ENCODE results near the gene RNF223.
A peak's percentile ranks its signal among the peaks of the same experiment; 100 is the strongest.
"Not testable (repeated sequence)": the region's sequence is repeated elsewhere in the genome, so short reads cannot be mapped to it uniquely, and the experiment has no call there.

The RNF223 gene

GRCh38 chr1:1115136-1115785 lies 41.2 kb upstream of the RNF223 start:
- Mint-ChIP-seq H3K4me1 (peaks cover 9% of the 10 kb centered on the region), H3K9me3 (peaks cover 4% of the 10 kb centered on the region), H3K27ac (peak overlapping the region; percentile 85), H3K4me3 (peak overlapping the region; percentile 78), H3K36me3 (peaks cover 8% of the 10 kb centered on the region)
- no peak for DNase-seq (ENCODE audit: low spot score in 2 of 2)
- no peak for ATAC-seq

GRCh38 chr1:1114431-1114830 lies 40.3 kb upstream of the RNF223 start:
- DNase-seq (ENCODE audit: low spot score in 2 of 2) (no peak), ATAC-seq (no peak)
- Mint-ChIP-seq H3K4me1 (peaks cover 9% of the 10 kb centered on the region), H3K36me3 (peaks cover 8% of the 10 kb centered on the region), H3K27ac (peak overlapping the region; percentile 17), H3K9me3 (peaks cover 4% of the 10 kb centered on the region), H3K4me3 (peak overlapping the region; percentile 78)

DNA sequence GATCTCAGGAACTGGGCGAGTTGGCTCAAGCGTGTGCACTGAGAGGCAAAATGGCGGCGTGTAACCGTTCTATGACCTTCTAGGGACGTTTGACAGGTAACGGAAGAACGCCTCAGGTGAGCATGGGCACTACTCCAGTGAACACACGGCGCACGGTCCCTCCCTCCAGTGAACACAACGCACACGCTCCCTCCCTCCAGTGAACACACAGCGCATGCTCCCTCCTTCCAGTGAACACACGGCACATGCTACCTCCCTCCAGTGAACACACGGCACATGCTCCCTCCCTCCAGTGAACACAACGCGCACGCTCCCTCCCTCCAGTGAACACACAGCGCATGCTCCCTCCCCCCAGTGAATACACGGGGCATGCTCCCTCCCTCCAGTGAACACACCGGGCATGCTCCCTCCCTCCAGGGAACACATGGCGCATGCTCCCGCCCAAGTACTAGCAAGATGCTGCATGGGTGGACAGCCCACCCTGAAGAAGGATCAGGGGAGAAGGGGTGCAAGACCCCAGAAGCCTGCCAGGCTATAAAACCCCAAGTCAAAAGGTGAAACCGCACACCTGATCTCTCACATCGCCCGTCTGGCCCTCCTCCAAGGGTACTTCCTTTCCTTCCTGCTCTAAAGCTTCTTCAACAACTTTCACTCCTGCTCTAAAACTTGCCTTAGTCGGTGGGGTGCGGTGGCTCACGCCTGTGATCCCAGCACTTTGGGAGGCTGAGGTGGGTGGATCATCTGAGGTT lies 38.3 kb upstream of the RNF223 start:
- Mint-ChIP-seq H3K4me3 (no peak overlapping the region), H3K27ac (no peak overlapping the region), H3K9me3 (peaks cover 4% of the 10 kb centered on the region), H3K36me3 (peaks cover 8% of the 10 kb centered on the region), H3K4me1 (peaks cover 14% of the 10 kb centered on the region)
- no peak for DNase-seq (ENCODE audit: low spot score in 2 of 2)
- ATAC-seq = no peak

DNA sequence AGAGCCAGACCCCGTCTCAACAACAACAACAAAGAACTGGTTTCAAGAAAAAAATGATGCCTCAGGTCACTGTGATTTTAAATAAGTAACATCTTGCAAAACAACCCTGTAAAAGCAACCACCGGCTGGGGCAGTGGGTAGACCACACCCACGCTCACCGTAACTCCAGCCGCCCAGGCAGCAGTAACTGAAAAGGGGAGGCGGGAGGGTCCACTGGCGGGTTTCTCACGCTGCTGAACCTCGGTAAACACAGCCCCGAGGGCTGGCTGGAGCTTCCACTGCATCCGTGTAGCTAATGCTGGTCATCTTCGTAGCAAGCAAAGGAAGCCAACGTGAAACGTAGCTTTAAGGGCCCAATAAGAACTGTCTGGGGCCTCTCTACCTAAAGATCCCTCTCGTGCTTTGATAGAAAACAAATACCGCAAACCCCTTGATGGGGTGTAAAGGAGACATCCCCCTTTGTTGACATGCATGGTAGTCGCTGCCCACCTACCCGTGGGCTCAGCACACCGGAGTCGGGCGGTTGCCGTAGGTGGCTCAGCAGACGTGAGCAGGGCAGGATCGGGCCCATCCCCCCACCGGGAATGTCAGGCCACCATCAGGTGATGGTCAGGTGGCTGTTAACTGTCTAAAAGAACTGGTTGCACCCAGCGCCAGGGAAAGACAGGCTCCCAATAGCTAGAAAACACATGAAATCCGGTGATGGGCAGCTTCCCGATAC lies 37.6 kb upstream of the RNF223 start:
- no peak overlapping the region for H3K4me3 Mint-ChIP-seq
- DNase-seq (ENCODE audit: low spot score in 2 of 2) = no peak
- no peak overlapping the region for H3K27ac Mint-ChIP-seq
- H3K4me1 Mint-ChIP-seq = peaks cover 14% of the 10 kb centered on the region
- H3K36me3 Mint-ChIP-seq = peaks cover 8% of the 10 kb centered on the region
- peaks cover 4% of the 10 kb centered on the region for H3K9me3 Mint-ChIP-seq
- no peak for ATAC-seq

- Mint-ChIP-seq H3K27ac (no peak overlapping the region), H3K9me3 (peaks cover 4% of the 10 kb centered on the region), H3K36me3 (peaks cover 8% of the 10 kb centered on the region), H3K4me1 (peaks cover 14% of the 10 kb centered on the region), H3K4me3 (no peak overlapping the region)
- DNase-seq (ENCODE audit: low spot score in 2 of 2) (no peak), ATAC-seq (no peak)
These were observed 36.5 kb upstream of the RNF223 start for GRCh38 chr1:1110561-1110971.

- peaks cover 8% of the 10 kb centered on the region for H3K36me3 Mint-ChIP-seq
- H3K27ac Mint-ChIP-seq = no peak overlapping the region
- ATAC-seq (no peak), DNase-seq (ENCODE audit: low spot score in 2 of 2) (no peak)
- no peak overlapping the region for H3K4me3 Mint-ChIP-seq
- H3K4me1 Mint-ChIP-seq = peaks cover 13% of the 10 kb centered on the region
- H3K9me3 Mint-ChIP-seq = peaks cover 4% of the 10 kb centered on the region
These were observed 35.6 kb upstream of the RNF223 start for GRCh38 chr1:1109743-1110142.

- peaks cover 24% of the 10 kb centered on the region for H3K4me1 Mint-ChIP-seq
- ATAC-seq = no peak
These were observed 32.6 kb upstream of the RNF223 start for GRCh38 chr1:1106510-1107221.

GRCh38 chr1:1104152-1104551 lies 30.0 kb upstream of the RNF223 start:
- peak; percentile 80 for ATAC-seq
- Mint-ChIP-seq H3K36me3 (peaks cover 17% of the 10 kb centered on the region), H3K4me1 (peaks cover 39% of the 10 kb centered on the region), H3K27ac (peak overlapping the region; percentile 52), H3K9me3 (peaks cover 10% of the 10 kb centered on the region)
- H3K4me3 Mint-ChIP-seq; DNase-seq (ENCODE audit: low spot score in 2 of 2): not testable (repeated sequence)

More at GRCh38 chr1:1106510-1107221, 32.6 kb upstream of the RNF223 start:
- no peak overlapping the region for H3K4me3 Mint-ChIP-seq
- no peaks in the 10 kb centered on the region for H3K9me3 Mint-ChIP-seq
- H3K36me3 Mint-ChIP-seq = peaks cover 4% of the 10 kb centered on the region
- H3K27ac Mint-ChIP-seq = no peak overlapping the region
- no peak for DNase-seq (ENCODE audit: low spot score in 2 of 2)

GRCh38 chr1:1101503-1101902 lies 27.4 kb upstream of the RNF223 start:
- Mint-ChIP-seq H3K4me1 (peaks cover 42% of the 10 kb centered on the region), H3K9me3 (peaks cover 17% of the 10 kb centered on the region), H3K27ac (no peak overlapping the region), H3K4me3 (no peak overlapping the region), H3K36me3 (peaks cover 25% of the 10 kb centered on the region)
- DNase-seq (ENCODE audit: low spot score in 2 of 2) = no peak
- no peak for ATAC-seq

DNA sequence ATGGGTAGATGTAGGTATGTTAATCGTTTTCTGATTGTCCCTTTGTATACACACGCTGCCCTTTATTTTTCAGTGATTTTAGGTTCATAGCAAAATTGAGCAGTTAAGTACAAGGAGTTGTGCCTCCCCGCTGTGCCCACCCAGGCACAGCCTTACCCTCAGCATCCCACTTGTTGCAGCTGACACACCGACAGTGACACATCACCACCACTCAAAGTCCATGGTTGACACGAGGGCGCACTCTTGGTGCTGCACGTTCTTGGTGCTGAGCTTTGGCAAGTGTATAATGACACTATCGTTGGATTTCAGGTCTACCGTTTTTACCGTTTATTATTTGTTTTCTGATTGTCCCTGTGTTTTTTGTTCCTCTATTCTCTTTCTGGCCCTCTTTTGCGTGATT lies 26.2 kb upstream of the RNF223 start:
- no peak for DNase-seq (ENCODE audit: low spot score in 2 of 2)
- H3K36me3 Mint-ChIP-seq = peaks cover 25% of the 10 kb centered on the region
- H3K9me3 Mint-ChIP-seq = peaks cover 17% of the 10 kb centered on the region
- ATAC-seq = no peak
- peaks cover 42% of the 10 kb centered on the region for H3K4me1 Mint-ChIP-seq
- no peak overlapping the region for H3K4me3 Mint-ChIP-seq
- peak overlapping the region; percentile 20 for H3K27ac Mint-ChIP-seq

- H3K4me1 Mint-ChIP-seq = peaks cover 38% of the 10 kb centered on the region
- ATAC-seq = peak; percentile 49
- peak overlapping the region; percentile 1 for H3K4me3 Mint-ChIP-seq
These were observed 25.5 kb upstream of the RNF223 start for GRCh38 chr1:1099506-1100183.

GRCh38 chr1:1098681-1099421 lies 24.7 kb upstream of the RNF223 start:
- DNase-seq (ENCODE audit: low spot score in 2 of 2) (no peak), ATAC-seq (peak; percentile 88)
- Mint-ChIP-seq H3K4me3 (peak overlapping the region; percentile 1), H3K4me1 (peaks cover 31% of the 10 kb centered on the region), H3K27ac (peak overlapping the region; percentile 86), H3K9me3 (peaks cover 17% of the 10 kb centered on the region), H3K36me3 (peaks cover 21% of the 10 kb centered on the region)

More at GRCh38 chr1:1099506-1100183, 25.5 kb upstream of the RNF223 start:
- no peak for DNase-seq (ENCODE audit: low spot score in 2 of 2)
- Mint-ChIP-seq H3K36me3 (peaks cover 25% of the 10 kb centered on the region), H3K9me3 (peaks cover 17% of the 10 kb centered on the region), H3K27ac (peak overlapping the region; percentile 86)

- H3K9me3 Mint-ChIP-seq = peaks cover 17% of the 10 kb centered on the region
- H3K27ac Mint-ChIP-seq; H3K4me3 Mint-ChIP-seq; ATAC-seq; DNase-seq (ENCODE audit: low spot score in 2 of 2): not testable (repeated sequence)
- H3K4me1 Mint-ChIP-seq = peaks cover 33% of the 10 kb centered on the region
- peaks cover 26% of the 10 kb centered on the region for H3K36me3 Mint-ChIP-seq
These were observed 22.0 kb upstream of the RNF223 start for GRCh38 chr1:1096136-1096535.

DNA sequence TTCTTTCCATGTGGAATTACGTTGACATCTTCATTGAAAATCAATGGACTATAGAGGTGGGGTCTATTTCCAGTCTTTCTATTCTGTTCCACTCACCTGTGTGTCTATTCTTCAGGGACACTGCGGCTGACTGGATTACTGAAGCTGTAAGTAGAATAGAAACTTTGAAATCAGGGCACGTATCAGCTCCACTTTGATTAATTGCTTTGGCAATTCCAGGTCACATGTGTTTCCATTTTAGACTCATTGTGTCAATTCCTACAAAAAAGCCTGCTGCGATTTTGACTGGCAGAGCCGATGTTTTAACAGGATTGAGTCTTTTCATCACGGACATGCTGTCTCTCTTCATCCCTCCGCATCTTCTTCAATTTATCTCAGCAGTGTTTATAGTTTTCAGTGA lies 20.9 kb upstream of the RNF223 start:
- H3K9me3 Mint-ChIP-seq = peaks cover 12% of the 10 kb centered on the region
- no peak overlapping the region for H3K27ac Mint-ChIP-seq
- peaks cover 22% of the 10 kb centered on the region for H3K36me3 Mint-ChIP-seq
- ATAC-seq (no peak), DNase-seq (ENCODE audit: low spot score in 2 of 2) (no peak)
- H3K4me3 Mint-ChIP-seq = no peak overlapping the region
- peaks cover 26% of the 10 kb centered on the region for H3K4me1 Mint-ChIP-seq

Measured in stimulated activated effector memory CD8-positive, alpha-beta T cell treated with anti-CD3 and anti-CD28 coated beads, Interleukin-12 subunit alpha, Interleukin-12 subunit beta, amount 100 ng/mL, for 72 hours (primary cell).